ENCODE data around the gene HDAC7. TPM values are rescaled to one million over a fixed set of nuclear protein-coding genes. Genes with fewer than 3 reads are reported as not detected.

HDAC7 gene
- total and polyA plus RNA-seq, 2 of the 13 experiments (the other 11 are each of a cell fraction or from before 2014, with no cell fraction given): 4.6 to 10.8 TPM

DNA sequence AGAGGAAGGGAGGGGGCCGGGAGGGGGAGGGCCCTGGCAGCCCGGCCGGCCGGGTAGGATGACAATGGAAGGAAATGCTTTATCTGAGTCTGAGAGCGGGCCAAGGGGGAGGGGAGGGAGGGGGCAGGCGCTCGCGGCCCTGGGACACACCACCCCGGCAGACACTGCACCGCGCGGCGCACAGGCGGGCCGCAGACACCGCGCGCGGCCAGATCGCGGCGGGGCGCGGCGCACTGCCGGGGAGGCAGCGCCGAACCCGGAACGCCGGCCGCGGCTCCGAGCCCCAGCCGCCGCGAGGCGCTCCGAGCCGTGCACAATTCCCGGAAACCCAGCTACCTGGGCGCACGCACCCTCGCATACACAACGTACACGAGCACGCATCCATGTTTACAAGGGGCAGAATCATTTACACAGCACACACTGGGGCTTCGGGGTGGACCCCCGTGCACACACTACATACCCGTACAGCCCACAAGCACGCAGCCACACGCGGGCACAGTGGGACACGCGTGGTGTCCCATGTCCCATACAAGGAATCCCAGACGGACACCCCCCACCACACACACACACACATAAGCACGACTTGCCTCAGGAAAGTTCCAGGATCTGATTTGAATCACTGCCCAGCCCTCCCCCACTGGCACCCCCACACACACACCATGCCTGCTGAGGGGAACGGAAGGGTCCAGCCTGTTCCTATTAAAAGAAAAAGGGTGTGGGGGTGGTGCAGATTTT lies at the start of gene HDAC7 (continued):
- TF ChIP-seq ARID4A (CRISPR knock-in tag; IDR thresholded peaks at IDR 0.05; ENCODE audit: borderline replicate concordance) (no peak), ZNF441 (CRISPR knock-in tag; IDR thresholded peaks at IDR 0.05; ENCODE audit: borderline replicate concordance) (no peak), ZNF709 (CRISPR knock-in tag; IDR thresholded peaks at IDR 0.05) (no peak), POLR2A (IDR thresholded peaks at IDR 0.05; ENCODE audit: insufficient read depth in 1 of 2, low read depth in 2 of 2, low read length in 2 of 2) (peak in 1 of 2 experiments; percentile 56; a peak in 2 of 4 replicates), ZNF136 (CRISPR knock-in tag; IDR thresholded peaks at IDR 0.05; ENCODE audit: low read depth) (no peak), ZNF333 (CRISPR knock-in tag; IDR thresholded peaks at IDR 0.05; ENCODE audit: borderline replicate concordance) (no peak), MAFF (IDR thresholded peaks at IDR 0.05; ENCODE audit: low read depth, low read length) (no peak), MTERF4 (CRISPR knock-in tag; IDR thresholded peaks at IDR 0.05) (no peak), ZMAT5 (CRISPR knock-in tag; IDR thresholded peaks at IDR 0.05; ENCODE audit: borderline replicate concordance, low read depth) (no peak), ZC3H4 (CRISPR knock-in tag; IDR thresholded peaks at IDR 0.05; ENCODE audit: borderline replicate concordance) (no peak), JDP2 (CRISPR knock-in tag; IDR thresholded peaks at IDR 0.05; ENCODE audit: borderline replicate concordance) (no peak), TMF1 (CRISPR knock-in tag; IDR thresholded peaks at IDR 0.05; ENCODE audit: low read depth) (no peak), TFE3 (CRISPR knock-in tag; IDR thresholded peaks at IDR 0.05) (no peak), CEBPZ (IDR thresholded peaks at IDR 0.05; ENCODE audit: low read length) (no peak), ZNF766 (CRISPR knock-in tag; IDR thresholded peaks at IDR 0.05; ENCODE audit: borderline replicate concordance) (no peak)
- TF ChIP-seq, protein P1, sequence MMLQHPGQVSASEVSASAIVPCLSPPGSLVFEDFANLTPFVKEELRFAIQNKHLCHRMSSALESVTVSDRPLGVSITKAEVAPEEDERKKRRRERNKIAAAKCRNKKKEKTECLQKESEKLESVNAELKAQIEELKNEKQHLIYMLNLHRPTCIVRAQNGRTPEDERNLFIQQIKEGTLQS (CRISPR knock-in tag; IDR thresholded peaks at IDR 0.05): no peak

Measured in HepG2 (cell line).